Inflammatory macrophage treated with lipopolysaccharide for 1 hour (primary cell): ENCODE measurements around the gene PKP4.
A peak's percentile ranks its signal among the peaks of the same experiment; 100 is the strongest.

Source experiments
- DNase-seq, 2 donors: peaks; one replicate each; pipeline ENCODE4 v3.0.0-alpha.2; 2020 to 2022

PKP4 gene

DNA sequence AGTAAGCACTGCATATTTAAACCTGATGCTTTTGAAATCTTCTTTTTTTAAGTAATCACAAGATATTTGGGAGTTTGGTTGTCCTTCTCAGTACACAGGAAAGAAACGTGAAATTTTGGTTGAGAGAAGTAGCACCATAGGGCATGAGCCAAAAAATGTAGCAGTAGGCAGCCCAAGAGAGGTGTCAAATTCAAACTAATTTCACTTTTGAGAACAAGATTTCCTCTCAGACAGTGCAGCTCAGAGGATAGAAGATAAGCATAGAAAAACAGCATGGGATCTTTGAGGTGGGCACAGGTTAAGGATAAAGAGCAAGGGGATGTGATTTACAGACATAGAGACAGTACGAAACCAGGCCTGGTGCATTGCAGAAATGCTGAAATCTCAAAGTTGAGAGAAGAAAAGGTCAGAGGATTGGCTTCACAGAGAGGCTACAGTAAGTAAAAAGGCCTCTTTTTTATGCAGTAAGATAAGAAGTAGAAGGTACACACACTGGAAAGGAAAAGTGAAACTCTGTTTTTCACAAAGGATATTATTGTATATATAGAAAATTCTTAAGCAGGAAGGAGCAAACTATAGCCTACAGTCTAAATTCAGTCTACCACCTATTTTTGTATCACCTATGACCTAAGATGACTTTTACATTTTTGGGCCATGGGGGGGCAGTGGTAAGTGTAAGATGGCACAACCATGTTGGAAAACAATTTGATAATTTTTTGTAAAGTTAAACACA lies 89.8 kb downstream of the PKP4 start:
- no peak for DNase-seq

DNA sequence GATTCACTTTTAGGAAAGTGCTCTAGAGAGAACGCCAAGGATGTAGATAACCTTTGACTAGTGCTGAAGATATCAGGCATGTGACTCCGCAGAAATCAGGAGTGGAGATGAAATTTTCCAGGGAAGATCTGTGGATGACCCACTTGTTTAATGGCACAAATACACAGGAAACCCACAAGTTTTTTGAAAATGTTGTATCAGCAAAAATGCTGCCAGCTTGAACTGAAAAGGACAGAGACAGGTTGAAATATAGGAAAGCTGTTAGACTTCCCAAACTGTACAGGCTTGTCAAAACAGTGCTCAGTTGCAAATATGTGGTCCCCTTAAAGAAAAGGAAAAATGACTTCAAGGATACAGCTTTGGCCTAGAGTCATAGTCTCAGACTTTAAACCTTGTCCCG lies 96.5 kb downstream of the PKP4 start:
- DNase-seq = no peak

DNA sequence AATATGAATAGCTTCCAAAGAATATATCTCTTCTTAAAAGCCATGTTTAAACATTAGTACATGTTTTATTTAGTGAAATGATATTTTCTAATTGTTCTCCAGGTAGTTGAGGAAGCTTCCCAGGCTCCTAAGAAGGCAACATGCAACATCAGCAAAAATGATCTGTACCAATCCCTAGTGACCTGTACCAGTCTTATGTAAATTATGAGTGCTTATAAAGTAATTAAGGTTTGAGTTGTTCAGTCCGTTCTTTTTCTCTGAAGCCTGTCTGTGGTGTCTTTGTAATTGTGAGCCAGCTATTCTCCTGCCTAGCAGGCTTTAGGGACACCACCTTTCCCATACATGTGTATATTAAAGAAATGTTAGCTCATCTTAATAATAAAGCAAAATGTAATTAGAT lies 98.2 kb downstream of the PKP4 start:
- no peak for DNase-seq

DNA sequence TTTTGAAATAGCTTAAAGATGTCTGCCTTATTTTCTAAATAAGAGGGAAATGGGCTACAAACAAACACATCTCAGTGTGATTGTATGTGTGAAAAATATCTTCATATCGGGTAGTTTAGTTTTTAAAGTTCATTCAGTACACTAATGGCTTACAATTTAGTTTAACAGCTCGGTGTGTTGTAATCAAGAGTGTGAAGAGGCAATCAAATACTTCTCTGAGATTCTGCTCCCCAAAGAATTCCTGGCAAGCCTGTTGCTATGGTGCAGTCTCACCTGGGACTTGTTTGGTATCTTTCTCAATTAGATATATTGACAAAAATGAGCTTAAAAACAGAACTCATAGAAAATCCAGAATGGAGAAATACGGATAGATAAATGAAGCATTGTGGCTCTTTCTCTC lies 99.4 kb downstream of the PKP4 start:
- no peak for DNase-seq

DNA sequence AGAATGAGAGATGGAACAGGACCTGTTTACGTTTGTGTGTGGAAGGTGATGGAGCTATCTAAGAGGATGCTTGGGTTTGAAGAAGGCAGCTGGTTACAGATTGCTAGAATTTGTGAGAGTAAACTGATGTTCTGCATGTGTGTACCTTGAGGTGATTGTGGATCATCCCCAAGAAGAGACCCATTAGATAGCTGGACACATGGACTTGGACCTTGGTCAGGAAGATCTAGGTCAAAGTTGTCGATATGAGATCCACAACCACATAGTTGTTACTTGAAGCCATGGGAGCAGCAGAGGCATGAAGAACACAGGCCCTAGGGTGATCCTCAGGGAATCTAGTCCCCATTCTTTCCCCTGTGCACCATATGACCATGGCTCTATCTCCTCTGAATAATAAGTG lies 101.0 kb downstream of the PKP4 start:
- no peak for DNase-seq

DNA sequence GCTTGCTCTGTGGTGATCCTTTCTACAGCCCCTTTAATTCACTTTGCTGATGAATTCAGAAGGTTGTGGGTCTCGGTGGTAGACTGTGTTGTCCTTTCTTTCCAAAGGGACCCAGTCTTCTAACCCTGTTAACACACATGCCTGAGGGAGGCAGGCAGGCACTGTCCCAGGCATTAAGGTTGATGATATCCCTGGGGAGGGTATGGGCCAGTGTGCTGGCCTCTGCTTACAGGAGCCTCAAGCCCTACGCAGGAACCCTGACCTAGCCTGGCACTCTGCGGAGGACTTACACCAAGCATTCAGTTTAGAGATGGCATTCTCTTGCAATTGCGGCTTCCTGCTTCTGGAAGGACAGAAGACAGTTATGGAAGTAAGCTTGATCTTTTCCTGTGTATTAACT lies 102.5 kb downstream of the PKP4 start:
- DNase-seq = no peak

DNA sequence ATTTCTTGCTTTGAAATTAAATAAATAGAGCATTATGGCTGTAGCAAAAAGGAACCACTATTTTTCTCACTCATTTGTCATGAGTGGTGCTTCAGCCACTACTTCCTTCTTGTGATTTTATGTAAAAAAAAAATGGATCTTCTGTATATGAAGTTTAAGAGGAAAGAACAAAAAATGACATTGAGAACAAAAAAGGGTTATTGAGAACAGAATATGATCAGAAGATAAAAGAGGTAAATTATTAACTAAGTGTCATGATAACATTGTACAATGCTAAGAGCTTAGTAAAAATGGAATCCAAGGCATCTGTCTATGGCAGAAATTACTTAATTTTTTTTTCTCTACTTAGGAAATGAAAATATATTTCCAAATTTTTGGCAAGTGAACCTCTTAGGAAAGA lies 103.5 kb downstream of the PKP4 start:
- DNase-seq = no peak

DNA sequence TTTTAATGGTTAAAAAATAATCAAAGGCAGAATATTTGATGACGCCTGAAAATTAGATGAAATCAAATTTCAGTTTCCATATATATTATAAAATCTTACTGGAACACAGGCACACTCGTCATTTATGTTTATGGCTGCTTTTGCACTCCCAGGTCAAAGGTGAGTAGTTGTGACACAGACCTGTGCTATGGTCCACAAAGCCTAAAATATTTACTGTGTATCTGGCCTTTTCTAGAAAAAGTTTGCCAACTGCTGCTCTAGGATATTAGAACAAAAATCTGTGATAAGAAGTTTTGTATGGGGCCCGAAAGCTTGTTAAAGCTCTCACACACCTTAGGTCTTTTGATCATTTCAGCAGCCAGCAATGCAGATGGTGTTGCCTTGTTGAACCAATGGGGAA lies 104.3 kb downstream of the PKP4 start:
- DNase-seq = no peak

DNA sequence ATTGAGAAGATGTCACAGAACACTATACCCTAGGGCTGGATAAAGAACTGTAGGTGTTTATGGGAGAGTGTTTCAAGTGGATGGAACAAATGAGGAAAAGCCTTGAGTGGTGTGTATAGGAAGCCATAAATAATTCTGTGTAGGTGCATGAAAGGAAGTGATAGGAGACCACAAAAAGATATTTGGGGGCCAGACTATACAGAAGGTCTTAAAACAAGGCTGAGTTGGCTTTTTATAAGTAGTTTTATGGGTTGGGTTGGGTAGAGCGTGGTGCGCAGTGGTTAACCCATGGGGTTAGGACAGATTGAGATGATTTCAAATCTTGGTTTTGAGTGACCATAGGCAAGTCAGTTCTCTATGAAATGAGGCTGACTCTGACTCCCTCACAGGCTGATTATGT lies 110.5 kb downstream of the PKP4 start:
- no peak for DNase-seq

DNA sequence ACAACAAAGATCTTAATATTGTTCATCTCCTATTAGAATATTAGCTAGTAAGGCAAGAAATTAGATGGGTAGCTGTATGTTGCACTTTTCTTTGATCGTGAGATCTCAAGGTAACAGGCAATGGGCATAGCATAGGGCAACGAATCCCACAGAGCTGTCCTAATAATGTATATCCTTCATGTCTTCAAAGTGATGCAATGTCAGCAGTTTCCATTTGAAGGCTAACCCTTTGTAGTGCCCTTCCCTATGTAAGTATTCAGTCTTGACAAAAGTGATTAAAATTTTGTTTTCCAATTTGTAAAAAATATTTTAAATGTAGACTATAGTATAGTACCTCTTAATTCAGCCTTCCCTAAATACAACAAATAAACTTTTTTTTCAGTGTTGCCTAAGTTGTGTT lies 112.5 kb downstream of the PKP4 start:
- no peak for DNase-seq

DNA sequence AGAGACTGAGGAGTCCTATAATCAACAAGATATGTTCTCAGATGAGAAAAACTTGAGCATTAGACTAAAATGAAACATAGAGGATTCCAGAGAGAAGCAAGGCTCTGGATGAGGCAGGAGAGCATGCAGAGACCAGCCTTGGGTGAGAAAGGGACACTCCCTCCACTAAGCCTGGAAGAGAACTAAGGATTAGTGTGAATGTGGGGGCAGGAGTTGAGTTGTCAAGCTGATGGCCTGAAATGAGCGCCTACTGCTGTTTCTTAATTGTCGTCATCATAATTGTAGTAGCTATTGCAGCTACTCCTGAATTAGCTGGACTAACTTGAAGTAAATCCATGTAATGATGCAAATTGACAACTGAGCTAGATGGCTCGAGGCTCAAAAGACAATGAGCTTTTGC lies 114.1 kb downstream of the PKP4 start:
- no peak for DNase-seq

DNA sequence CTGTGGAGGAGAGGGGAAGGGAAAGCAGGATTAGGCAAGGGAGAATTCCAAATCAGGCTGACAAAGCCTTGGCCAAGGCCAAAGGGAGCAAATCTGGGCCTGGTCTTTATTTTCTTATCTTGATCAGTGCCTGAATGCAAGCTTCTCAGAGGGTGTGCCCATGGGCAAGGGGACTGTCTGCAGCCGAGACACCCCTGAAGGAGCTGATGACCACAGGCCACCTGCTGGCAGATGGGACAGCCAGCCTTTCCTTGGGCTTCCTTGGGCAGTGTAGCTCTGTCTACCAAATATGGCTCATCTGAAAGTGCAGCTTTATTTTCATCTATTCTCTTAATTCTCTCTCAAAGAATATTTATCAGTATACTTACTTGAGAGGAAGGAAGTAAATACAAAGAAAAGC lies 117.0 kb downstream of the PKP4 start:
- DNase-seq = no peak

DNA sequence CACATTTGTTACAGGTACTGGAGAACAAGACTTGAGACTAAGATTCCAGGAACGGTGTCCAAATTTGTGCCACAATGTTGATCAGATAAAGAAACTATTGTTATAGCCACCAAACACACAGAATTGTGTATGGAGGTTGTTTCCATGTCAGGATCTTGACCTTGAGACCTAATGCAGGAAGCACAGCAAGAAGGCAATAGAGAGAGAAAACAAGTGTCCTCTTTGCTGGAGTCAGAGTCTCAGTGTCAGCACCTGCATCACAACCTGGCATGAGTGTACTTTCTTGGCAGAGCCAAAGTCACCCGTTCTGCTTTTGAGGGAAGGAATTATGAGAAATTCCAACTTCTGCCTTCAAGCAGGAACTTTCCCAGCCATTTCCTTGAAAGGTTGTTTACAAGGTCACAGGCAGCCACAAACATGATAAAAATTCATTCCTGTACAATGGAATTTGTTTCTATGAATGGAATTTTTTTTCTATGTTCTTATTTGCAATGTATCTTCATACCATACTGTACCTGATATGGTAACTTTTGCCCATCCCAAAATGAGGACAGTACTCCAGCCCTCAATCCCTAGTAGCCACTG lies 118.4 kb downstream of the PKP4 start:
- DNase-seq = no peak

DNA sequence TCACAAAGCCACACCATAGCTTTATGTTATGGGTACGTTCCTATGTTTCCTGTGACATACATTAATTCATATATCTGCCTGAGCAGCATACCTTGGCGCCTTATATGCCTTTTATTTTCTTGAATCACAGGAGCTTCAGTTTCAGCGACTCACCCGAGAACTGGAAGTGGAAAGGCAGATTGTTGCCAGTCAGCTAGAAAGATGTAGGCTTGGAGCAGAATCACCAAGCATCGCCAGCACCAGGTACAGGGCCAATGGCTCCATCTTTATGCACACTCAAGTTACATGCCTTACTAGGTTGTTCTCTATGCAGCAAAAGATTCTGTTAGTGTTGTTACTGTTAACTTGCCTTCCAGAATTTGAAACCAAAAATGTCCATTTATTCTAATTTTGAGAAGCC lies 120.4 kb downstream of the PKP4 start:
- DNase-seq = no peak

DNA sequence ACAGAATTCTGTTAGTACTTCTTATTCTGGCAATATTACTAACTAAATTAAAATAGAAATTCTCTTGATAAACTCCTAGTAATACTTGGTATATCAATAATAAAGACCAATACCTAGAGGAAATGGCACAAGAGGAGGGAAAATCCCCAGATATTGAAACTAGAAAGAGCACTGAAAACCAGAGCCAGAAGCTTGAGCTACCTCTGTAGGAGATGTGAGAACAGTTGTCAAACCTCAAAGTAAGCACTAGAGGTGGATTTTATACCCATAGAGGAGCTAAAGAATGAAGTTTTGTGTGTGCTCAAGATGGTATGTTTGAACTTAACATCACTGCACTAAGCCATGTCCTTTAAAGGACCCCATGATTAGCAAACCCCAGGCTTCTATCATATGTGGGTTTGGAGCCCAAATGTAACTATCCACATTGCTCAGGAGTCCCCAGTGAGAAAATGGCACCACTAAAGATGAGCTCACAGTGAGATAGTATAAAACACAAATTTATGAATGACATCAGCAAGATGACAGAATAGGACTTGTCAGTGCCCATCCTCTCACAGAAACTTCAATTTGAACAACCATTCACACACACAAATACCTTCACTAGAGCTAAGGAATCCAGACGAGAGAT lies 122.1 kb downstream of the PKP4 start:
- no peak for DNase-seq

DNA sequence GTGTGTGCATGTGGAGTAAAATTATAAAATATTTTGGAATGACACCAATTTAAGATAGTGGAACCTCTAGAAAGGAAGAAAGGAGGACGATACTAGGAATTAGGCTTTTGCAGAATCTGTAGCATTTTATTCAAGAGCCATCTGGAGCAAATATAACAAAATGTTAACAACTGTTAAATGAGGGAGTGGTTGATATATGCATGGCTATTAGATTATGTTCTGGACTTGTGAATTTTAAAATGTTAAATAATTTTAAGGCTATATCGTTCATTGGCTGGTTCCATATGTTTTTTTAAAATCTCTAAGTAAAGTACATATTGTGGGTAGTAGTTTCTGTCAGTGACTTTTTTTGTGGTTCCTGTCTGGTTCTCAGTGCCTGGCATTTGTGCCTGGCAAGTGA lies 123.2 kb downstream of the PKP4 start:
- no peak for DNase-seq

DNA sequence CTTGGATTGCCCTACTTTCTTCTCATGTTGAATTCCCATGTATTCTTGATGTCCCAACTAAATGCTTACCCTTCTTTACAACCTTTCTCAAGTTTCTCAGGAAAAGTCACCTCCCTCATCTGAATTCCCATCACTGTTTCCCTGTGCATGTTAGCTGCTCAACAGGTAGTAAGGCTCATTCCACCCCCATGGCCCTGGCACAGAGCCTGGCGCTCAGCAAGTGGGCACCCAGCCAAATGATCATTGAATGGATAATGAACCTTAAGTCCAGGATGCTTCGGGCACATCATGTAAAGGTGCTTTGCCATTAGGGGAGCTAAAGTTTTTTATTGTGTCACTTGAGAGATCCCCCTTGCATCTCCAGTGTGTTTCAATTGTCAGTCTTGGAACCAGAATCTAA lies 124.0 kb downstream of the PKP4 start:
- DNase-seq = no peak

DNA sequence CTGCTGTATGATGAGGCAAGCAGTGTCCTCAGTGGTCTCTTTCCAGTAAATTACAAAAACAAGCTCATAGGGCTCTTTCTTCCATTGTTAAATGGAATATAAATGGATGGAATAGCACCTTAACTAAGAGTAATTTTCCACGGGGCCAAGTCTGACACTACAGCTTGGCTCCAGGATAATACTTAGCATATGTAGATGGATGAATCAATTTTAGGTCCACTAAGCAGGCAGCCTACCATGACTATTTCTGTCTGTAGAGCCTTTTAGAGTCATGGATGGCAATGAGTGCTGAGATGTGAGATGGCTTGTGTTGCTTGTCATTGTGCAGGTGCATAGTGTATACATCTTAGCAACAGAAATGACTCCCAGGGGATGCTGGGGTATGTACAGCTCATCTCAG lies 125.9 kb downstream of the PKP4 start:
- DNase-seq = no peak

DNA sequence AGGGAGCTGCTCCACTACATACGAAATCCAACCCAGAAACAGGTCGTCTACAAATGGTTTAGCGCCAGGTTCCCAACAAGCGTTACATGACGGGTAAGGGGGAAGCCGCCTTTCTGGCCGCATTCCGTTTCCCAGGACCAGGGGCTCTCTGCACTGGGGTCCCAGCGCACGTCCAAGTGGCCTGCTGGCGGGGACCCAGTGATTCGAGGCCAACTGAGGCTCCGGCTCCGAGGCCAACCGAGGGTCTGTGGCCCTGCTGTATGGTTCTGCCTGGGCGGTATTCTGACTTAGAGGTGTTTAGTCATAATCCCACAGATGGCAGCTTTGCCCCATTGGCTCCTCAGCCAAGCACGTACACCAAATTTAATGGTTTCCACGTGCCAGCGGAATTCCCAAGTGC lies 127.2 kb downstream of the PKP4 start:
- DNase-seq = no peak

DNA sequence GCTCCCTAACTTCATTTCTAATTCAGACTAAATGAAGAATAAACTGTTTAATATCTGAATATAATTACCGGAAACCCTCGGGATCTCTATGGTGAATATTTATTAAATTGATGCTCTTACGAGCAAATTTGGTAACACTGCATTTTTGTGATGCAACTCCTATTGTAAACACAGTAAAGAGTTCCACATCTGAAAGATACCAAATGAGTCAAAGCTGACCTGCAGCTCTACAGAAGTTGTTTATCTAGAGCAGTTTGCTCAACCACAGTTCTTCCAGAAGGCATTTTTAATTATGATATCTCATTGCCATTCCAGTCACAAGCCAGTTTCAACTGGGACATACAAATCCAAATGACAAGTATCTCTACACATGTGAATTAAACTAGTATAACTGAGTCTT lies 129.7 kb downstream of the PKP4 start:
- no peak for DNase-seq

DNA sequence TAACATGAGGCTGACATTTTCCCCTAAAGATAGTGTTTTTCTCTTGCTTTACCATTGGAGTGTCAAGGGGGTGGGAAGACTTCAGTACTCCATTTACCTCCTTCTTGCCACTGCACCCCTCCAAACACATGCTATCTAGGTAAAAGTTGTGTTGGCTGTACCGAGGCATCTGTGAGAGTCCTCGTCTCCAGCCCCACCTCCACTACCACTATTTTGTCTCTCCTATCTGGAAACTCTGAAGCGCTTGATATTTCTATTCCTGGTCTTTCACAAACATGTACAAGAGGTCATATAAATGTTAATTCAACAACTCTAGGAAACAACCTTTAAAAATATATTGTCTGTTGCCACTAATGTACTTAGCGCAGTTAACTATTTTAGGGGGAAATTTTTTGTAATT lies 132.6 kb downstream of the PKP4 start:
- no peak for DNase-seq

DNA sequence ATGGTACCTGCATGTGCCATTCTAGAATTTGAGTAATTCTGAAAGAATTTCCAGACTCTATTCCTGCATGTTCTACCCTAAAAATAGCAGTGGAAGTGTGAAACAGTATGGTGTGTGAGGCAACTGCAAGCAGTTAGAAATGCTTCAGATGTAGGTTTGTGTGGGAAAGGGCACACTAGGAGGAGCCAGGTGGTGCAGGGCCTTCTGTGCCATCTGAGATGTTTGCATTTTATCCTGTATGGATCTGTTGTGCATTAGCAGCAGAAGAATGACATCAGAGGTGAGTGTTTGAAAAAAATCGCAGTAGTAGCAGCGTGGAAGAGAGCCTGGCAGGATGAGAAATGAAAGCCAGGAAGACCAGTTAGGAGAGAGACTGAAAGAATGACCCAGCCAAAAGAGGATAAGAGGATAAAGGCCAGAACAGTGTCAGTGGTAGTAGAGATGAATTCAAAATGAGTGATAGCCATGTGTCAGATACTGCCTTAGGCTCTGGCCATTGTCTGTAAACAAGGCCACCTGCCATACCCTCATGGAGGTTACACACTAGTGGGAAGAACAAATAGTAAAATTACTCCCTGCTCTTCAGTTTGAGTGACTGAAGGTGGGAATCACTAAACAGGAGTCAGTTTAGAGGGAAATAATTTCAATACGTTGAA lies 142.2 kb downstream of the PKP4 start:
- DNase-seq = no peak

DNA sequence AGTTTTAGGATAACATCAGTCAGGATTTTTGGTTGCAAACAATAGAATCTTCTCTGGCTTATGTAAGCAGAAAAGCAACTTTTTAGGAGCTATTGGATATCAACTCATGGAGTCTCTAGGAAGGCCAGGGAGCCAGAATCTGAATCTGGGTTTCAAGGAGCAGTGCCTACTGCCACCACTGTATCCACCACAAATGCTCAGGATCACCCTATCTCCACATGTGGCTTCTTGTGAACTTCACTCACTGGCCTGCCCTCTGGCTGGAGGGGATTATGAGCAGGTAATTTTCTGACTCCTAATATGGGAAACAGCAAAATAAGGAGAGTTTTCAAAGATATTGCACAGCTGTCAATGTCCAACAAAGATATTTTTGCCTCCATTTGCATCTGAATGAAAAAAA lies 142.9 kb downstream of the PKP4 start:
- no peak for DNase-seq

DNA sequence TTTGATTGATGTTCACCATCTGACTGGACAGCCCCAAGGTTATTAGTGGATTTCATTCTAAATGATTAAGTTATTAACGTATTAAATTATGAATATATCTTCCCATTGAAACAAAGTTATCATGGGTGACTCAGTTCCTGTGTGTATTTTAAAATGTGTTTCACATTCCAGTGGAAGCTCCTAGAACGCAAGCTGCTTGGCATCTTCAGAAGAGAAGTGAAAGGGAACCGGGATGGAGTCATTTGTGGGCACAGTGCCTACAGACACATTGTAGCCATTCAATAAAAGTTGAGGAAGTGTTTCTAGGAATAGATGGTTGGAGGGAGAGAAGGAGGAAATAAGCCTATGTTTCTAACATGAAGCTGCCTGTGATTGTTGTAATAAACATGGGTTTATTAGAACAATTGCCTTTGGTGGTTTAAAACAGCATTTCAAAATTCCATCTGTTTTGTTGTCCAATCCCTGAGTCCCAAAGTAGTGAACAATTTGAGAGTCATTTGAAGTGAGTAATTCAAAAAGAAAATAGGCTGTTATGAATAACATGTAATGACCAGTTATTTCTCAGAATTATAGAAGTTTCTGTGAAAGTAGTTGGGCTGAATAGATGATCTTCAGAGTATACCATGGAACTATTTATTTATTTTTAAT lies 143.5 kb downstream of the PKP4 start:
- peak; percentile 46 to 57 for DNase-seq
